Upper lobe of right lung (tissue), 1 donor: ENCODE results near the gene COX6B1. TPM values are rescaled to one million over a fixed set of nuclear protein-coding genes. Genes with fewer than 3 reads are reported as not detected.
"Not testable (repeated sequence)": the region's sequence is repeated elsewhere in the genome, so short reads cannot be mapped to it uniquely, and the experiment has no call there.

ENCODE experiments used
- ATAC-seq: fragments of 200-7000 bp; cut with Tn5 transposase; one replicate; pipeline ENCODE4 v1.9.1; 2020; ENCODE audit warnings: mild to moderate bottlenecking, moderate library complexity
- DNase-seq: peaks from one replicate; pipeline ENCODE4 v3.0.0-alpha.2; 2020
- H3K27ac ChIP-seq: fragments of 200-600 bp; one replicate; pipeline ENCODE4 v1.8.0; 2022
- H3K27me3 ChIP-seq: fragments of 200-600 bp; one replicate; pipeline ENCODE4 v1.8.0; 2022; ENCODE audit warnings: mild to moderate bottlenecking
- H3K36me3 ChIP-seq: fragments of 200-600 bp; one replicate; pipeline ENCODE4 v1.8.0; 2022
- H3K4me1 ChIP-seq: fragments of 200-600 bp; one replicate; pipeline ENCODE4 v1.8.0; 2022
- H3K4me3 ChIP-seq: fragments of 200-600 bp; one replicate; pipeline ENCODE4 v1.8.0; 2022; ENCODE audit warnings: mild to moderate bottlenecking
- H3K9me3 ChIP-seq: fragments of 200-600 bp; one replicate; pipeline ENCODE4 v1.8.0; 2022
- CTCF ChIP-seq: fragments of 200-600 bp; IDR thresholded peaks from one replicate; pipeline ENCODE4 v1.8.0; 2022; ENCODE audit warnings: antibody characterized with exemption
- intact Hi-C: fragments of 100-400 bp; cut with DNase I; formaldehyde crosslinking; loops from one replicate; pipeline ENCODE4 v1.11.0; 2022
- total RNA-seq: library from RNA; stranded (reverse); fragmentation: NEBNext Ultra II Directional; extraction: Animal tissue kit (Norgen Biotek cat#: 25700); gene quantifications from one replicate; pipeline ENCODE4 v1.2.1, GENCODE V29; 2021
- donor health status: DM: no; HTN: yes; CAD: no; lungs with severe emphysema.

The COX6B1 gene
- total RNA-seq, 1 donor from 2014 or later: 226 TPM

- Histone ChIP-seq H3K27ac (no peak overlapping the region), H3K4me3 (no peak overlapping the region), H3K27me3 (no peaks in the 10 kb centered on the region), H3K9me3 (no peaks in the 10 kb centered on the region), H3K36me3 (no peaks in the 10 kb centered on the region), H3K4me1 (no peaks in the 10 kb centered on the region)
- intact Hi-C loops: no loop called here
- no peak for ATAC-seq
- DNase-seq: no peak
- no peak for TF ChIP-seq CTCF
Measured at GRCh38 chr19:35689836-35690235, 41.7 kb downstream of the COX6B1 start.

- ATAC-seq, DNase-seq, H3K9me3 ChIP-seq, H3K4me1 ChIP-seq, intact Hi-C loops, H3K27ac ChIP-seq, H3K27me3 ChIP-seq, H3K4me3 ChIP-seq, H3K36me3 ChIP-seq: not testable (repeated sequence)
Measured at GRCh38 chr19:35691106-35691505, 43.0 kb downstream of the COX6B1 start.

- Histone ChIP-seq H3K9me3 (no peaks in the 10 kb centered on the region), H3K4me1 (no peaks in the 10 kb centered on the region), H3K36me3 (no peaks in the 10 kb centered on the region), H3K27ac (no peak overlapping the region), H3K4me3 (no peak overlapping the region), H3K27me3 (no peaks in the 10 kb centered on the region)
- DNase-seq: no peak
- intact Hi-C loops: no loop called here
- ATAC-seq: no peak
- TF ChIP-seq CTCF: no peak
Measured at GRCh38 chr19:35692010-35692409, 43.9 kb downstream of the COX6B1 start.

- no peak for TF ChIP-seq CTCF
- Histone ChIP-seq H3K4me1 (no peaks in the 10 kb centered on the region), H3K27ac (no peak overlapping the region), H3K9me3 (no peaks in the 10 kb centered on the region), H3K27me3 (no peaks in the 10 kb centered on the region), H3K4me3 (no peak overlapping the region), H3K36me3 (no peaks in the 10 kb centered on the region)
- DNase-seq (no peak), ATAC-seq (no peak)
- intact Hi-C loops: no loop called here
Measured at GRCh38 chr19:35693422-35693821, 45.3 kb downstream of the COX6B1 start.

- Histone ChIP-seq H3K9me3 (no peaks in the 10 kb centered on the region), H3K36me3 (no peaks in the 10 kb centered on the region), H3K4me3 (no peak overlapping the region), H3K4me1 (no peaks in the 10 kb centered on the region), H3K27me3 (no peaks in the 10 kb centered on the region), H3K27ac (no peak overlapping the region)
- TF ChIP-seq CTCF: peak; percentile 96
- peak; percentile 100 for ATAC-seq
- intact Hi-C loops: no loop called here
- DNase-seq: peak; percentile 89
Measured at GRCh38 chr19:35693835-35694599, 45.9 kb downstream of the COX6B1 start.

GRCh38 chr19:35695895-35696422 is 47.8 kb downstream of the COX6B1 start:
- Histone ChIP-seq H3K9me3 (no peaks in the 10 kb centered on the region), H3K27me3 (no peaks in the 10 kb centered on the region), H3K27ac (no peak overlapping the region), H3K4me3 (no peak overlapping the region), H3K36me3 (no peaks in the 10 kb centered on the region), H3K4me1 (no peaks in the 10 kb centered on the region)
- intact Hi-C loops: no loop called here
- no peak for ATAC-seq
- no peak for TF ChIP-seq CTCF
- no peak for DNase-seq
